T-helper 1 cell (primary cell): ENCODE measurements around the gene SFT2D3.

Source experiments
- DNase-seq, 5 donors: peaks; one replicate each; pipeline ENCODE4 v3.0.0-alpha.2; 2012 to 2020
- total RNA-seq, 4 donors: gene quantifications; one replicate each; lab custom pipeline; 2026; lab: John Stamatoyannopoulos, UW

The SFT2D3 gene
- total RNA-seq: 9.6 to 20.0 (median 17.5) reads per million in 4 donors

DNA sequence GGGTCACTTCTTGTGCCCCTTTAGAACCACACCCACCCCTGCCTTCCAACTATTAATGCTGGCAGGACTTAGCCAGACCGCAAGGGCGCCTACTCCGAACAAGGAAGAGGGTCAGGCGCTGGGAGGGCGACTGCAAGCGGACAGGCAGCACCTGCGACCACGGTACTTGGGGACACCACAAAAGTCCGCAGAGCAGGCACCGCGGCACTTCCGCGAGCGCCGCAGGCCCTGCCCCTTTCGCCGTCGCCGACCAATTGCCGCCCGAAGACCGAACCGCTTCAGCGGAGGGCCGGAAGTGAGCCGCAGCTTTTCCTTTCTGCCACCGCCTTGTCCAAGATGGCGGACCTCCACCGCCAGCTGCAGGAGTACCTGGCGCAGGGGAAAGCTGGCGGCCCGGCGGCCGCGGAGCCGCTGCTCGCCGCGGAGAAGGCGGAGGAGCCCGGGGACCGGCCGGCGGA is at the start of gene SFT2D3:
Gene SFT2D3, plus strand, starts transcription at position 305 of the 458 bp plus-strand sequence. Its CDS starts 32 bp downstream, at position 337.
- DNase-seq: peak; percentile 75 to 95 (median 84)

GRCh38 chr2:127651971-127652550 is 49.2 kb upstream of the SFT2D3 start:
- DNase-seq: no peak

DNA sequence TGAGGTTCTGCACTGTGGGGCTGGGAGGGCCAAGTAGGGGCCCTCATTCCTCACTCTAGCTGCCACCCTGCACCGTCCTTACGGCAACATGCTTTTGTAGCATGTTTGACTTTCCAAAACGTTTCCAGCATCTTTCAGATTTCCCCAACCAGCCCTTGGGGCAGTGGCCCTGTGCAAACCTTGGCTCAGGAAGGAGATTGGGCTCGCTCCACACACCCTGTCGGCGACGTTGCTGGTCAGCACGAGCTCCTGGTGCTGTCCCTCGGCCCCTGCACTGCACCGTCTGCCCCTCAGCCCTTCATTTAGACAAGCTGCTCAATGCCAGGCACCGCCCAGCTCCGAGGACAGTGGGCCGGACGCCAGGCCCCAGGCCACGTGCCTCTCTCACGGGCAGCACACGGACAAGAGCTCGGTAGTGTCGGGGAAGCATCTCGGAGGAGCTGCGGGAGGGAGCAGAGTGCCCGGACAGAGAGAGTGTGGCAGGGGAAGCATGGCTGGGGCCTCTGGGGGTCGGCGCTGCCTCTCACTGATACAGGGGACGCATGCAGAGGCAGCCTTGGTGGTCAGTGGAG is 48.4 kb upstream of the SFT2D3 start:
- no peak for DNase-seq

DNA sequence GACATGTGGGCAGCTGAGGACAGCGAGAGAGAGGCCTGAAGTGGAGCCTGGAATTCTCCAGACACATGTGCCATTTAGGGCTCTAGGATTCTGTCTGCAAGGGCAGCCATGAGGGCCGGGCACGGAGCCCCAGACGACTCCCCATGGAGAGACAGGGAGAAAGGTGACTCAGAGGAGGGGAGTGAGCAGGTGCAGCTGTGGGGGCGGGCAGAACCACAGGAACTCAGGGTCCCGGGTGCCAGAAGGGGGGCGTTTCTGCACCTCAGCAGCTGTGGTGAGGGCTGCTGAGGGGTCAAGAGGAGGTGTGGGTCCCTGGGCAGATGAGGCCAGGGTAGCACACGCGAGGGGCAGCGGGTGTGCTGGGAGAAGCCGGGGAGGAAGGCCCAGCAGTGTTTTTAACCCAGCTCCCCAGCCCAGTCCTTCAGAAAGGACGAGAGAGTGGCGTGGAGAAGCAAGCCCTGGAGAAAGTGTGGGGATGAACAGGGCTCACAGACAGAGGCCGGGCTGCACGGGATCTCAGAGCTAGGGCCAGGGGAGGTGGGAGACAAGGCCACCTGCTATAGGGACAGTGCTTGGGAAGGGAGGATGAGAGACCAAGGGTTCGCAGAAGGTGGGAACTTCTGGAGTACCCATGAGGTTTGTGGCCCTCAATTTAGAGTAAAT is 47.7 kb upstream of the SFT2D3 start:
- DNase-seq: no peak

DNA sequence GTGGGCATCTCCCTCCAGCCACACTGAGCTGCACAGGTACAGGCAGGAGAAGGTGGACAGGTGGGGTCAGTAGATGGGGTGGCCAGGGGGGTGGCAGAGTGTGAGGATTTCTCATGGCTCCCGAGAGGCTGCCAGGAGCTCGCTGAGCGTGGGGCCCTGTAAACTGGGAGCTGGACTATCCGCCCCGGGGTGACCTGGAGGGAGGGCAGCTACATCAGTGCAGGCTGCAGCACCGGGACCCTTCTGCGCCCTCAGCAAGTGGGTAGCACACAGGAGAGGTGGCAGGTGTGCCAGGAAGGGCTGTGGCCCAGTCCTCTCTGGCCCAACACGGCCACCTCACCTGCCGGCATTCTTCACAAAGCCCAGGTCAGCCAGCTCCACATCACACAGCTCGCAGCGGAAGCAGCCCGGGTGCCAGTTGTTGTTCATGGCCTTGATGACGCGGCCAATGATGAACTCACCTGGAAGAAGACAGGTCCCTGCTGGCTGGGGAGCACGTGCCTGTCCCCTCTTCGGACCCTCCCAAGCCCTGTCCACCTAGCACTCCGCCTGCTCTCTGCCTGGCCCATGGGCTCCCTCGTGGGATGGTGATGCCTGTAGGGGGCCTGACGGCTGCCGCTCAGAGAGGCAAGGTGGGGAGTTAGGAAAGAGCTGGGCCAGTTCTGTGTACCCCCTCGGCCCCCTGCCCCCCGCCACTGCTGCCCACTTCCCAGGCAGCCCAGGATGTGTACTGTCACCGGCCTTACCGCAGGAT is 47.0 kb upstream of the SFT2D3 start:
- DNase-seq: no peak

DNA sequence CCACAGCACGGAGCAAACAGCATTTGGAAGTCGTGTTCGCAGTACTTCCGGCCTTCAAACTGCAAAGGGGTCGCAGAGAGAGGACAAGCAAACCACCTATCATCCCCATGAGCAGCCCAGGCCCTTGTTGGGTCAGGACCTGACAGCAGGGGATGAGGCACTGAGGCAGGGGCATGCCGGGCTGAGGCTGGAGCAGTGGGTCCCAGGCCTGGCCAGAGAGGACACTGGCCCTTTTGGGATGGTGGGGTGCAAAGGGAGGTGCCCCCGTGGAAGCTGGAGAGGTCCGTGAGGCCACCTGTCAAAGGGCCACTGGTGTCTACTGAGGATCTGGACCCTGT is 46.5 kb upstream of the SFT2D3 start:
- no peak for DNase-seq

GRCh38 chr2:127655209-127656073 is 45.9 kb upstream of the SFT2D3 start:
- no peak for DNase-seq

- no peak for DNase-seq
These were observed 44.6 kb upstream of the SFT2D3 start for GRCh38 chr2:127656569-127657231.

- DNase-seq: no peak
These were observed 44.1 kb upstream of the SFT2D3 start for GRCh38 chr2:127657232-127657595.

DNA sequence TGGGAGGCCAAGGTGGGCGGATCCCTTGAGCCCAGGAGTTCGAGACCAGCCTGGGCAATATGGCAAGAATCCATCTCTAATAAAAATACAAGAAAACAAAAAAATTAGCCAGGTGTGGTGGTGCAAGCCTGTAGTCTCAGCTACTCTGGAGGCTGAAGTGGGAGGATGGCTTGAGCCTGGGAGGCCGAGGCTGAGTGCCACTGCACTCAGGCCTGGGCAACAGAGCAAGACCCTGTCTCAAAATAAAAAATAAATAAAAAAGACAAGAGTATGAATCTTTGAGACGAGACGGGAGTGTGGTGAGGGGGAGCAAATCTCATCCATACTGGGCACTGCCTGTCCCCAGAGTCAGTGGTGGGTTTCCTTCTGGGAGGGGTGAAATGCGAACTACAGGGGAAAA is 43.2 kb upstream of the SFT2D3 start:
- DNase-seq: no peak

GRCh38 chr2:127658641-127659407 is 42.5 kb upstream of the SFT2D3 start:
- peak in 1 of 5 donors; percentile 1 for DNase-seq

DNA sequence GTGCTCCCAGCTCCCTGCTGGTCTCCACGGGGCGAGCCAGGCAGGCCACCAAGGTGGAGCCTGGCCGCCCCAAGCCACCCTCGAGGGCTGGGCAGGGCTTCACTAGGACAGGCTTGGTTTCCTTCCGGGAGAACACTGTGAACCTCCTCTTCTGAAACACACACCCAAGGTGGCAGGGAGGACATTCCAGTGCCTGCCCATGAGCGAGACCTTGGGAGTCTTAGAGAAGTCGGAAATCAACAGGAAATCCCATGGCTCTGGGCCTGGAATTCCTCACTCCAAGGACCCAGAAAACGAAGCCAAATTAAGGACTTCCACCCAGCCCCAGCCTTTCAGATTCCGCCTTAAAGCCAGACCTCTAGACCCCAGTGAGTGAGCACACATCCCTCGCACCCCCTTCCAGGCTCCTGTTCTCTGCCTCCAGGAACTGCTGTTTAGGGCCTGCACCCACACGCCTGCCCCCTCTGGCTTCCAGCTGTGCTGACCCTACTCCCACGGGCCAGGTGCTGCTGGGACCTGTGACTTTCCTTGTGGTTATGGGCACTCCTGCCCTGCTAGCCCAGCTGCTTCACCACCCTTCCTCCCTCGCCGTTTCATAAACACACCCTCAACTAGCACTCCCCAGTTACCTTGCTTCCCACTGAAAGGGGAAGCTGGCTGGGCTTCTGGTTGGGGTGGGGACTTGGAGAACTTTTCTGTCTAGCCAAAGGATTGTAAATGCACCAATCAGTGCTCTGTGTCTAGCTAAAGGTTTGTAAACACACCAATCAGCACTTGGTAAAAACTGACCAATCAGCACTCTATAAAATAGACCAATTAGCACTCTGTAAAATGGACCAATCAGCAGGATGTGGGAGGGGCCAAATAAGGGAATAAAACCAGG is 41.6 kb upstream of the SFT2D3 start:
- no peak for DNase-seq

GRCh38 chr2:127660291-127660578 is 41.1 kb upstream of the SFT2D3 start:
- no peak for DNase-seq

GRCh38 chr2:127661072-127661649 is 40.1 kb upstream of the SFT2D3 start:
- no peak for DNase-seq

DNA sequence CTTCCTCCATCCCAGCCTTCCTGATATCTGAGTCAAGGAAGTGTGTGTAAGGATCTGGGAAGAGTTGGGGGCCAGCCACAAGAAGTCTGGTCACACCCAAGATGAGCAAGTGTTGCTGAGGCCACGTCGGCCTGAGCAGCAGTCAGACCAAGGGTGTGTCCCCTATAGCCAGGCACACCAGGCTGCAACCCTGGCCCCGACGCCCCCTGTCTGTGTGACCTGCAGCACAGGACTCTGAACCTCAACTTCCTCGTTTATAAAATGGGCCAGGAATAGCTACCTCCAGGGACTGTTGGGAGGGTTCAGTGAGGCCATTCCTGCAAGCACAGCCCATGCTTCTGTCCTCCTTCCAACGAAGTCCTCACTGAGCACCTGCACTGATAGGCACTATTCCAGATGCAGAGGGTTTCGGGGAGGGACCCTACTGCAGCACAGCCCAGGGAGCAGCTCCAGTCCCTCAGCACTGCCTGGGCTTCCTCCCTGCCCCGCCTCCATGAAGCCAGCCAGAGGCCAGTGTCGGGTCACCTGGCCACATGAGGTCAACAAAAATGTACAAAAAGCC is 39.3 kb upstream of the SFT2D3 start:
- no peak for DNase-seq

- no peak for DNase-seq
These were observed 38.2 kb upstream of the SFT2D3 start for GRCh38 chr2:127662937-127663565.

GRCh38 chr2:127663566-127664064 is 37.7 kb upstream of the SFT2D3 start:
- no peak for DNase-seq

DNA sequence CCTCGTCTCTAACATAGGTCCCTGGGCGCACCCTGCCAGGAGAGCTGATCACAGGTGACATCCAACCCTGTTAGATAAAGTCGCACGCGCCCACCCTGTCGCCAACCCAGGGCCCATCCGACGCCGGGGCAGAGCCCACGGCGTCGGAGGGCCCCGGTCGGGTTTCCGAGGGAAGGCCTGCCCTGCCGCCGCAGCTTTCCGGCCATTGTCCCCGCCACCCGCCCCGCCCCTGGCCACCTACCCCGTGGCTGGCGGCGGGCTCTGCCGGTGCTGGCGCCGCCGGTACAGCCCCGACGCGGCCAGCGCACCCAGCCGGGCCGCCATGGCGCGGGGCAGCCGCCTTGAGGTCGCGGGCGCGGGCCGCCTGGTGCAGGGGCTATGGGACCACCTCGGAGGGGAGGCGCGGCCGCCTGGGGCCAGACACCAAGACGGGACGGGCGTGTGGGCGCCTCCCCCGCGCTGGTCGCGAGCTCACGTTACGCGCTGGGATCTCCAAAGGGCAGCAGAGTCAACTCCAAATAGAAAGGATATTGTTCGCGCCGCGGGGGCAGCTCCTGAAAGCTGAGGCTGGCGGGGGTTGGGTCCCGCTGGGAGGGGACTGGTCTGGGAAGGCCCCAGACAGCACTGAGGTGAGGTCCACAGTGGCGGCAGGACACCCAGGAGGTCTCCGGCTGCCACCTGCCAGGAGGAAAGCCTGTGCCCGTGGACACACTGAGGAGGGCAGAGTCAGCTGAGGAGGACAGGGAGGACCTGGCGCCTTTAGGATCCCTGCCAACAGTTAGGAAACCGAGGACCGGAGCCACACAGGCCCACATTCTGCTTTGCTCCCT is 37.0 kb upstream of the SFT2D3 start:
- DNase-seq: no peak
